Measurements from ENCODE around the gene TERT.
"Not testable (repeated sequence)": the region's sequence is repeated elsewhere in the genome, so short reads cannot be mapped to it uniquely, and the experiment has no call there.

DNA sequence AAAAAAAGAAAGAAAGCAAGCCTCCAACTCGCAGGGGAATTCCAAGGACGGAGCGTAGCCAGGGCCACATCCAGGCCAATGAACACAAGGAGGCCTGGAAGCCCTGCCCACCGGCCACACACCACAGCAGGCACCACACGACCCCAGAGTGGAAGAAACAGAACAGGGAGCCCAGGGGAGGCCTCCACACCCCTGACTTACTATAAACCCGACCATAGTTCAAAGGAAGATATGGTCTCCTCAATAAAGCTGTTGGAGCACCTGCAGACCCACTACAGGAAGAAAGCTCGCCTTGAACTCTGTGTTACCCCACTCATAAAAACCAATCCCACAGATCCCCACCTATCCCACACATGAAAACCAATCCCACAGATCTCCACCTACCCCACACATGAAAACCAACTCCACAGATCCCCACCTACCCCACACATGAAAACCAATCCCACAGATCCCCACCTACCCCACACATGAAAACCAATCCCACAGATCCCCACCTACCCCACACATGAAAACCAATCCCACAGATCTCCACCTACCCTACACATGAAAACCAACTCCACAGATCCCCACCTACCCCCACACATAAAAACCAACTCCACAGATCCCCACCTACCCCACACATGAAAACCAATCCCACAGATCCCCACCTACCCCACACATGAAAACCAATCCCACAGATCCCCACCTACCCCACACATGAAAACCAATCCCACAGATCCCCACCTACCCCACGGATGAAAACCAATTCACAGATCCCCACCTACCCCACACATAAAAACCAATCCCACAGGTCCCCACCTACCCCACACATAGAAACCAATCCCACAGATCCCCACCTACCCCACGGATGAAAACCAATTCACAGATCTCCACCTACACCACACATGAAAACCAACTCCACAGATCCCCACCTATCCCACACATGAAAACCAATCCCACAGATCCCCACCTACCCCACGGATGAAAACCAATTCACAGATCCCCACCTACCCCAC lies 19.2 kb downstream of the TERT start:
- TF ChIP-seq, protein P1, sequence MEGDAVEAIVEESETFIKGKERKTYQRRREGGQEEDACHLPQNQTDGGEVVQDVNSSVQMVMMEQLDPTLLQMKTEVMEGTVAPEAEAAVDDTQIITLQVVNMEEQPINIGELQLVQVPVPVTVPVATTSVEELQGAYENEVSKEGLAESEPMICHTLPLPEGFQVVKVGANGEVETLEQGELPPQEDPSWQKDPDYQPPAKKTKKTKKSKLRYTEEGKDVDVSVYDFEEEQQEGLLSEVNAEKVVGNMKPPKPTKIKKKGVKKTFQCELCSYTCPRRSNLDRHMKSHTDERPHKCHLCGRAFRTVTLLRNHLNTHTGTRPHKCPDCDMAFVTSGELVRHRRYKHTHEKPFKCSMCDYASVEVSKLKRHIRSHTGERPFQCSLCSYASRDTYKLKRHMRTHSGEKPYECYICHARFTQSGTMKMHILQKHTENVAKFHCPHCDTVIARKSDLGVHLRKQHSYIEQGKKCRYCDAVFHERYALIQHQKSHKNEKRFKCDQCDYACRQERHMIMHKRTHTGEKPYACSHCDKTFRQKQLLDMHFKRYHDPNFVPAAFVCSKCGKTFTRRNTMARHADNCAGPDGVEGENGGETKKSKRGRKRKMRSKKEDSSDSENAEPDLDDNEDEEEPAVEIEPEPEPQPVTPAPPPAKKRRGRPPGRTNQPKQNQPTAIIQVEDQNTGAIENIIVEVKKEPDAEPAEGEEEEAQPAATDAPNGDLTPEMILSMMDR (IDR thresholded peaks at IDR 0.05): not testable (repeated sequence)
- not testable (repeated sequence) for TF ChIP-seq POLR2A (IDR thresholded peaks at IDR 0.05)

Data from body of pancreas (tissue), 4 donors.